Calu3 (cell line): Measurements from ENCODE around the gene OR4D5. TPM values are rescaled to one million over a fixed set of nuclear protein-coding genes. Genes with fewer than 3 reads are reported as not detected.

Experiments used
- Bru-seq: library from RNA; stranded (reverse); fragments of 400-500 nt; gene quantifications from one replicate; lab custom pipeline; 2021; lab: Mats Ljungman, UMichigan
- BruChase-seq, 2 experiments: library from RNA; stranded (reverse); fragments of 400-500 nt; gene quantifications; one replicate each; lab custom pipeline; 2021; lab: Mats Ljungman, UMichigan
- BruUV-seq: library from RNA; stranded (reverse); fragments of 400-500 nt; replicated peaks from 2 replicates; lab custom pipeline; 2021; lab: Mats Ljungman, UMichigan
- CTCF ChIA-PET: fragments of 300-600 bp; sonication (Branson Sonifier 250); formaldehyde crosslinking; loops from one replicate; lab custom pipeline; 2022; ENCODE audit warnings: antibody characterized with exemption; lab: Charles Lee
- DNase-seq: peaks from one replicate; pipeline ENCODE4 v3.0.0; 2022
- H3K27ac Mint-ChIP-seq: one replicate; pipeline ENCODE4 v1.8.0; 2022; ENCODE audit warnings: mixed read lengths; ENCODE audit not compliant: unreplicated experiment
- H3K27me3 Mint-ChIP-seq: one replicate; pipeline ENCODE4 v1.8.0; 2022; ENCODE audit warnings: mixed read lengths; ENCODE audit not compliant: unreplicated experiment
- H3K36me3 Mint-ChIP-seq: one replicate; pipeline ENCODE4 v1.8.0; 2022; ENCODE audit warnings: mild to moderate bottlenecking, moderate library complexity, mixed read lengths; ENCODE audit not compliant: insufficient read depth, unreplicated experiment
- H3K4me1 Mint-ChIP-seq: one replicate; pipeline ENCODE4 v1.8.0; 2022; ENCODE audit warnings: mild to moderate bottlenecking, low read depth, mixed read lengths; ENCODE audit not compliant: unreplicated experiment
- H3K4me3 Mint-ChIP-seq: one replicate; pipeline ENCODE4 v1.8.0; 2022; ENCODE audit warnings: mild to moderate bottlenecking, low read depth, moderate library complexity, mixed read lengths; ENCODE audit not compliant: unreplicated experiment
- H3K9me3 Mint-ChIP-seq: one replicate; pipeline ENCODE4 v1.8.0; 2022; ENCODE audit warnings: low read depth, mixed read lengths; ENCODE audit not compliant: unreplicated experiment
- CTCF ChIP-seq: fragments of 200-600 bp; IDR thresholded peaks from one replicate; pipeline ENCODE4 v1.8.0; 2022; ENCODE audit warnings: antibody characterized with exemption; ENCODE audit not compliant: unreplicated experiment
- intact Hi-C: fragments of 100-400 bp; cut with micrococcal nuclease; formaldehyde crosslinking; loops from one replicate; pipeline ENCODE4 v1.10.0; 2022; ENCODE audit not compliant: unreplicated experiment
- long read RNA-seq: library from polyadenylated mRNA; stranded (forward); transcript quantifications from one replicate; pipeline ENCODE4 v2.0.0, GENCODE V29; 2022
- total RNA-seq: library from RNA; stranded (reverse); gene quantifications from 2 replicates; pipeline ENCODE4 v1.2.3, GENCODE V29; 2022

The OR4D5 gene
- not detected in 2 replicates for total RNA-seq
- Bru-seq, nascent RNA: not detected
- BruChase-seq, experiment 1, labeled RNA remaining after a 6-hour chase: not detected
- not detected for BruChase-seq, experiment 2, labeled RNA remaining after a 2-hour chase
- long read RNA-seq: 0 reads

GRCh38 chr11:123939317-123939716 is at the start of gene OR4D5:
OR4D5 (plus strand) TSS chr11:123939617; CDS start chr11:123939617, 0 bp downstream.
- H3K4me3 Mint-ChIP-seq: no peak within 1 kb of the TSS
- no peak for TF ChIP-seq CTCF
- H3K9me3 Mint-ChIP-seq: peaks cover 14% of the 10 kb centered on the region
- CTCF ChIA-PET: no interaction called here
- H3K27ac Mint-ChIP-seq: no peak within 1 kb of the TSS
- no peaks in the 10 kb centered on the region for H3K36me3 Mint-ChIP-seq
- no peaks in the 10 kb centered on the region for H3K4me1 Mint-ChIP-seq
- H3K27me3 Mint-ChIP-seq: no peaks in the 10 kb centered on the region
- no TSS peak for BruUV-seq
- no peak for DNase-seq
- intact Hi-C loops: no loop called here

DNA sequence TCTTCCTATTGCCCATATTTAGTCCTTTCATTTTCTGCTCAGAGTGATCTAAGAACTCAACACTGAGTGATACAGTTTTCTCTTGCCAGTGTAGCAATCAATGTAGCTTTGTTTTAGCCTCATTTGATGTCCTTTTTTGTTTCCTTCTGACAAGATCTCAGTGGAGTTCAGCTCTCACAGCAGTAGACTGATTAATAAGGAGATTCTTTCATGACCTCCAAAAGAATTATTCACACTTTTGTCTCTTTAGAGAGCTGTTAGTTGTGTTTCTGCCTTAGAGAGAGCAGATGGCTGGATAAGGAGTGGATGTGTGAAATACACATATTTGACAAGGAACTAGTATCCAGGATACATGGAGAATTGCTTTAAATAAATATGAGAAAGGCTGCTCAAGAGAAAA is 47.4 kb upstream of the OR4D5 start:
- no peaks in the 10 kb centered on the region for H3K36me3 Mint-ChIP-seq
- H3K9me3 Mint-ChIP-seq: peaks cover 10% of the 10 kb centered on the region
- H3K4me3 Mint-ChIP-seq: no peak overlapping the region
- no peak overlapping the region for H3K27ac Mint-ChIP-seq
- intact Hi-C loops: no loop called here
- BruUV-seq: no TSS peak
- no peak for DNase-seq
- no peaks in the 10 kb centered on the region for H3K27me3 Mint-ChIP-seq
- H3K4me1 Mint-ChIP-seq: no peaks in the 10 kb centered on the region
- TF ChIP-seq CTCF: no peak
- CTCF ChIA-PET: no interaction called here

- no peak for DNase-seq
- H3K36me3 Mint-ChIP-seq: no peaks in the 10 kb centered on the region
- intact Hi-C loops: no loop called here
- BruUV-seq: no TSS peak
- TF ChIP-seq CTCF: no peak
- no peaks in the 10 kb centered on the region for H3K27me3 Mint-ChIP-seq
- no peak overlapping the region for H3K4me3 Mint-ChIP-seq
- H3K27ac Mint-ChIP-seq: no peak overlapping the region
- peaks cover 9% of the 10 kb centered on the region for H3K9me3 Mint-ChIP-seq
- H3K4me1 Mint-ChIP-seq: no peaks in the 10 kb centered on the region
- CTCF ChIA-PET: no interaction called here
Observed at GRCh38 chr11:123899792-123900191, 39.6 kb upstream of the OR4D5 start.

- H3K36me3 Mint-ChIP-seq: no peaks in the 10 kb centered on the region
- no peak for TF ChIP-seq CTCF
- H3K9me3 Mint-ChIP-seq: peaks cover 10% of the 10 kb centered on the region
- intact Hi-C loops: no loop called here
- CTCF ChIA-PET: no interaction called here
- no peaks in the 10 kb centered on the region for H3K4me1 Mint-ChIP-seq
- no peaks in the 10 kb centered on the region for H3K27me3 Mint-ChIP-seq
- no peak for DNase-seq
- H3K27ac Mint-ChIP-seq: no peak within 1 kb of the TSS
- BruUV-seq: no TSS peak
- no peak within 1 kb of the TSS for H3K4me3 Mint-ChIP-seq
Observed at GRCh38 chr11:123901867-123902266, 37.5 kb upstream of the OR4D5 start, which contains the start of gene OR8D4. OR8D4 (plus strand) TSS chr11:123902167; CDS start chr11:123906432, 4,265 bp downstream.
